LNCaP clone FGC (cell line): ENCODE measurements around the gene CEP192.

ENCODE experiments used
- DNase-seq: peaks from one replicate; pipeline ENCODE4 v3.0.0-alpha.2; 2011; ENCODE audit warnings: low read depth
- H3K4me3 ChIP-seq: 2 replicates; pipeline ENCODE4 v1.5.1; 2011; ENCODE audit warnings: mild to moderate bottlenecking, low read depth, low read length, control low read depth
- TF ChIP-seq, protein P1 (sequence below): IDR thresholded peaks from 2 replicates; pipeline ENCODE4 v1.5.1; 2012; ENCODE audit warnings: mild to moderate bottlenecking; ENCODE audit not compliant: control insufficient read depth, insufficient read depth; ENCODE audit errors: extremely low read depth

CEP192 gene

DNA sequence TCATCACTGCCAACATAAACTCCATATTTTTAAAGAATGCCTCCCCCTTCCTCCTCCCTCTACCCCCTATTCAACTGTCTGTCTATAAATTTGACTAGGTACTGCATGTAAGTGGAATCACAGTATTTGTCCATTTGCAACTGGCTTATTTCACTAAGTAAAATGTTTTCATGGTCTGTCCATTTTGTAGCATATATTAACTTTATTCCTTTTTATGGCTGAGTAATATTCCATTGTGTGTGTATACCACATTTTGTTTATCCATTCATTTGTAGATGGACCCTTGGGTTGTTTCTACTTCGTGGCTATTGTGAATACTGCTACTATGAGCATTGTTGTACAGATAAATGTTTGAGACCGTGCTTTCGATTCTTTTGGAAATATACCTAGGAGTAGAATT, 32.7 kb upstream of the CEP192 start:
- TF ChIP-seq, protein P1, sequence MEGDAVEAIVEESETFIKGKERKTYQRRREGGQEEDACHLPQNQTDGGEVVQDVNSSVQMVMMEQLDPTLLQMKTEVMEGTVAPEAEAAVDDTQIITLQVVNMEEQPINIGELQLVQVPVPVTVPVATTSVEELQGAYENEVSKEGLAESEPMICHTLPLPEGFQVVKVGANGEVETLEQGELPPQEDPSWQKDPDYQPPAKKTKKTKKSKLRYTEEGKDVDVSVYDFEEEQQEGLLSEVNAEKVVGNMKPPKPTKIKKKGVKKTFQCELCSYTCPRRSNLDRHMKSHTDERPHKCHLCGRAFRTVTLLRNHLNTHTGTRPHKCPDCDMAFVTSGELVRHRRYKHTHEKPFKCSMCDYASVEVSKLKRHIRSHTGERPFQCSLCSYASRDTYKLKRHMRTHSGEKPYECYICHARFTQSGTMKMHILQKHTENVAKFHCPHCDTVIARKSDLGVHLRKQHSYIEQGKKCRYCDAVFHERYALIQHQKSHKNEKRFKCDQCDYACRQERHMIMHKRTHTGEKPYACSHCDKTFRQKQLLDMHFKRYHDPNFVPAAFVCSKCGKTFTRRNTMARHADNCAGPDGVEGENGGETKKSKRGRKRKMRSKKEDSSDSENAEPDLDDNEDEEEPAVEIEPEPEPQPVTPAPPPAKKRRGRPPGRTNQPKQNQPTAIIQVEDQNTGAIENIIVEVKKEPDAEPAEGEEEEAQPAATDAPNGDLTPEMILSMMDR, result no peak

DNA sequence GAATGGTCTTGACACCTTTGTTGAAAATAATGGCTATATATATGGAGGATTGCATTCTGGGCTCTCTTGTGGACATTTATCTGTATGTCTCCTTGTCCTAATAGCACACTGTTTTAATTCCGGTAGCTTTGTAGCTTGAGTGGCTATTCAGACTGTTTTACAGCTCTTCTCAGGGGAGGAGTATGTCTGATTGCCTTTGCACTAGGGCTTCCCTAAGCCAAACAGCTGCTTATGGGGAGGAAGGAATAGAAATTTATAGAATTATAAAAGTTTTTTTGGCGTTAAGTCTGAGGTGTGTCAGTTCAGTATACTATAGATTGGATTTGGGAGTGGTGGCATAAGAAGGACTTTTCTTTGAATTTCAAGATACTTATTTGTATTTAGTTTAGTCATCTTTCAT, 30.8 kb upstream of the CEP192 start:
- TF ChIP-seq, protein P1, result no peak

More for the DNA sequence above, 32.7 kb upstream of the CEP192 start:
- H3K4me3 ChIP-seq, result no peak overlapping the region
- DNase-seq, result no peak

DNA sequence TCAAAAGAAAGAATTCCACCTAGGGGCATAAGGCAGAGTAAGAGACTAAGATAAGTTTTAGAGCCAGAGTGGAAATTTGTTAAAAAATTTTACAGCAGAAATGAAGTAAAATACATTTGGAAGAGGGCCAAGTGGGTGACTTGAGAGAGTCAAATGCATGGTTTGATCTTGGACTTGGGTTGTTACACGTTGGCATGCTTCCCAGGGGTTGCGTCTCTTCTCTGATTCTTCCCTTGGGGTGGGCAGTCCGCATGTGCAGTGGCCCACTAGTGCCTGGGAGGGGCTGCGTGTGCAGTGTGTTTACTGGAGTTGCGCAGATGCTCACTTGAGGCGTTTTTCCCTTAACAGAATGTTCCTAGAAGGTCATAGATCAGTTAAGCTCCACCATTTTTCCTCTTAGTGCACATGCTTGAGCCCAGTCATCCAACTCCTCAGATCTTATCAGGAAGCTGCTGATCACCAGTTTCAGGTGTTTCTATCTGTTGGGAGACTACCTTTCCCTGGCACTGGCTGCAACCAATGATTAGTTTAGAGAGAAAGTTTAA, 30.2 kb upstream of the CEP192 start:
- TF ChIP-seq, protein P1, result no peak
- H3K4me3 ChIP-seq, result no peak overlapping the region
- no peak for DNase-seq

More for the DNA sequence above, 30.8 kb upstream of the CEP192 start:
- no peak overlapping the region for H3K4me3 ChIP-seq
- no peak for DNase-seq

DNA sequence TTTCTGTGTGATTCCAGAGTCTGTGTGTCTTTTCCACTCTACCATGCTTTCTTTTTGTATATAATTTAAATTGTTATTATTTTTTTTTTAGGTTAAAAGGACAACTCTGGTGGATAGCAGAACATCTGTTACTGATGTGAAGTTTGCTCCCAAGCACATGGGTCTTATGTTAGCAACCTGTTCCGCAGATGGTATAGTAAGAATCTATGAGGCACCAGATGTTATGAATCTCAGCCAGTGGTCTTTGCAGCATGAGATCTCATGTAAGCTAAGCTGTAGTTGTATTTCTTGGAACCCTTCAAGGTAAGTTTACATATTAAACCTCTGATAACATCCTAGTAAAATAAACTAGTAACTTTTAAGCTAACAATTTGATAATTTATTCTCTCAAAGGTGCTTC, 28.1 kb upstream of the CEP192 start:
- no peak overlapping the region for H3K4me3 ChIP-seq
- TF ChIP-seq, protein P1, result no peak
- no peak for DNase-seq

DNA sequence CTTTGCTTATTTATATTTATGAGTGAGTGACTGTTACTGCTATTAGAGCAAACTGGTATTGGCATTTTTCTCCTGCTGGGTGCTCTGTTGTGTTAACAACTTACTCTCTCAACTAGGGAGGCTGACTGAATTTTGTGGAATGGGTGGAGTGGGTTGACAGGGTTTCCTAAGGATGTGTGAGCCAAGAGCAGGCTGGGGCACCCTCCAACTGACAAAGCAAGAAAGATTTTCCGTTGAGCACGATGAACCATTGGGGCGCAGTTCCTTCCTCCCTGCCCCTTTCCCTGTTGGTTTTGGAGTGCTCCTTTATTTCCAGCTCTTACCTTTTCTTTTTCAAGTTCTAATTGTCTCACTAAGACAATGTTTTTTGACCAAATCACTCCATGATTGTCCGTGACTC, 23.0 kb upstream of the CEP192 start:
- H3K4me3 ChIP-seq, result no peak overlapping the region
- no peak for DNase-seq
- TF ChIP-seq, protein P1, result no peak

DNA sequence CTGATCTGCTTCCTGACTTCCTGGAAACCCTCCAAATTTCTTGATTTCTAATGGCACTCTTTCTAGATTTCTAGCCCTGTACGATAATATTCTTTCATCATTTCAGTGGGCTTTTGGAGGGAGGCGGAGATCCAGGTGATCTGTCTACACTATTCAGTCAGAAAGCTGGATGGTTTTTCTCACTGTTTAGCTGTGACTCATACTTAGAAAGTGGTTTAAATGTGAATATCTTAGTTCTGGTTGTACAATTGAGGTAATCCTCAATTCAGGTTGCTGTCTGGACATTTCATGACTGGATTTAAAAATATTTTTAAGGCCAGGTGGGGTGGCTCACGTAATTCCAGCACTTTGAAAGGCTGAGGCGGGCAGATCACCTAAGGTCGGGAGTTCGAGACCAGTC, 22.5 kb upstream of the CEP192 start:
- TF ChIP-seq, protein P1, result no peak
- no peak for DNase-seq
- H3K4me3 ChIP-seq, result no peak overlapping the region

DNA sequence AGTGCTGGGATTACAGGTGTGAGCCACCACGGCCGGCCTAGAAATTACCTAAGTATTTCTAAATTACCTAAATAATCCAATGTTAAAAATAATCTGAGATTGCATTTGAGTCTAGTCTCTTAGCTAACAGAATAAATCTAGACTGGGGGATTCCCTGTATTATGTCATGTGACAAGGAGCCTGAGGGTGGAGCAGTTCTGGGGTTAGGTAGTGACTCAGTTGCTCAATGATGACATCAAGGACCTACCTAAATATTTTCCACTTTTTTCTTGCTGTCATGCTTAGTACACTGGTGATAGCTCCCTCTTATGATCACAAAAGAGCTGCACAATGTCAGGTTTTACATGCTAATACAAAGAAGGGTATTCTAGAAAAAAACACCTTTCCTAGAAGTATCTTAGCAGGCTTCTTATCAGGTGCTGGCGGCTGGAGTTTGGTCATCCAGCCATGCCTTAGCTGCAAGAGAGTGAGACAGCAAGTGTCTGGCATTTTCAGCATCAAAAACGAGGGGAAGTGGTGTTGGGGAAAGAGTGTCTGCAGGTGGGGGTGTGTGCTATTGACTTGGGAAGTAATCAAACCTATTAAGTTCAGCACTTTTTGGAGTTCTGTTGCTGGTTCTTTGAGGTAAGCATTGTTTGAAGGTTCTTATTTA, 17.5 kb upstream of the CEP192 start:
- TF ChIP-seq, protein P1, result no peak
- no peak overlapping the region for H3K4me3 ChIP-seq
- no peak for DNase-seq
